NCI-H82 treated with DMSO at 0.1 percent for 48 hours (cell line): ENCODE data around the gene ARHGAP20.
"Not testable (repeated sequence)": the region's sequence is repeated elsewhere in the genome, so short reads cannot be mapped to it uniquely, and the experiment has no call there.

Experiments
- DNase-seq: peaks from one replicate; lab custom pipeline; 2025; ENCODE audit not compliant: unreplicated experiment; lab: John Stamatoyannopoulos, UW

ARHGAP20 gene

DNA sequence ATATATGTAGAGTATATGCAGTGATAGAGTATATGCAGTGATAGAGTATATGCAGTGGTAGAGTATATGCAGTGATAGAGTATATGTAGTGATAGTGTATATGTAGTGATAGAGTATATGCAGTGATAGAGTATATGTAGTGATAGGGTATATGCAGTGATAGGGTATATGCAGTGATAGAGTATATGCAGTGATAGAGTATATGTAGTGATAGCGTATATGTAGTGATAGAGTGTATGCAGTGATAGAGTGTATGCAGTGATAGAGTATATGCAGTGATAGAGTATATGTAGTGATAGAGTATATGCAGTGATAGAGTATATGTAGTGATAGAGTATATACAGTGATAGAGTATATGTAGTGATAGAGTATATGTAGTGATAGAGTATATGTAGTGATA is 92.9 kb downstream of the ARHGAP20 start:
- DNase-seq, result not testable (repeated sequence)

DNA sequence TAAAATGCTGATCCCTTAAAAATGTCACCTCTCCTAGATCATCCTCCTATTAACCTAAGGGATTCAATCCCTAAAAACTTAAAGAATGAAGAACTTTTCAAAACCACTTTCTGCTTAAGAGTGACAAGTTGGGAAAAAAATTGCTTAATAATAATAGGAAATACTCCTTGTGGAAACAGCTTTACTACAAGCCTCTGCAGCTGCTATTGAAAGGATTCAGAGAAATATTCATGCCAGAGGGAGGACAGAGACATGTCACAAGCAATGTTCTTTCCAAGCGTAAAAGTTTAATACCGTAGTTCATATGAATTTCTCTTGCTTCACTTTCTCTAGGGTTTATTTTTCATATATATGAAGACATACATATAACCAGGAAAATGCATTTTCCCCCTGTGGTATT is 98.2 kb downstream of the ARHGAP20 start:
- DNase-seq, result no peak

DNA sequence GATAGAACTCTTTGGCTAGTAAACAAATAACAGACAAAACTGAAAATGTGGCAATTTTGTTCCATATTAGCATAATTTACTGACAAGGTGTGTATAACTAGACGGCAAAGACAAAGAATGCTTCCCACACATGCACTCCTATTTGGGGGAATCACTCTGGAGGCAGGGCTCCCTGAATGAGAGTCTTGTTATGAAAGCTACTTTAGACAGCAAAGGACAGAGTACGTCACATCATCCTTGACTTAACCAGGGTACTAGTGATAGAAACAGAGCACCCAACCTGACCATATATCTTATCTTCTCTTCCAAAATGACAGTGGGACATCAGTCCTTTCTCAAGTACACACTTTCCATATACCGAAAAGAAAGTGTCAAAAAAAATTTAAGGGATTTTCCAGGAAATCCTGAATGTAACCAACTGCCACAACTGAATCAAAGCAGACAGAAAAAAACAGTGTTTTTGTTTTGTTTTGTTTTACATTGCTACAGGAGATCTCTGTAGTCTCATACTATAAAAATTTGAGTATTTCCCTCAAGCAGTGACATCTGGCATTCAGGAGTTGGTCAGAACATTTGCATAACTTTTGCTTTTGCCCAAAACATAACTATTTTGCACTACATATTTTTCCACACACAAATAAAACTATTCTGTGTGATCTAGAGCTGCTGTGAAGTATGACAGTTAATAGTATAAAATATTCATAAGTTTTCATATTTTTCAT is 98.9 kb downstream of the ARHGAP20 start:
- DNase-seq, result no peak

DNA sequence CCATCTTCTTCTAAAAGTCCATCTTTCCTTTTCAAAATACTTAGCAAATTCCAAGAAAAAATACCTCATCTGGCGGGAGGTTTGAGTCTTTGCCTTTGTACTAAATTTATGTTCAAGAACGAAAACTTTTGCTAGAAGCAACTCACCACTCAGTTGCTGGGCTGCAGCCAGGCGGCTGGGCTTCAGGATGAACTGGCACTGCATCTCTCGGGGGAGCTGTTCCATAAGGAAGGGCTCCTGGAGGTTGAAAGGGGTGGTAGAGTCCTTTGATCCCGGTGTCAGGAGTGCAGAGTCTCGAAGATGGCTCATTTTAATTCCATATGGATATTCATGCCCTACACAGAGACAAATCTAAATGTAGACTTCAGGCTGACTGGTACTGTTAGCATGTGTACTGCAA is 105.8 kb downstream of the ARHGAP20 start:
- DNase-seq, result no peak

DNA sequence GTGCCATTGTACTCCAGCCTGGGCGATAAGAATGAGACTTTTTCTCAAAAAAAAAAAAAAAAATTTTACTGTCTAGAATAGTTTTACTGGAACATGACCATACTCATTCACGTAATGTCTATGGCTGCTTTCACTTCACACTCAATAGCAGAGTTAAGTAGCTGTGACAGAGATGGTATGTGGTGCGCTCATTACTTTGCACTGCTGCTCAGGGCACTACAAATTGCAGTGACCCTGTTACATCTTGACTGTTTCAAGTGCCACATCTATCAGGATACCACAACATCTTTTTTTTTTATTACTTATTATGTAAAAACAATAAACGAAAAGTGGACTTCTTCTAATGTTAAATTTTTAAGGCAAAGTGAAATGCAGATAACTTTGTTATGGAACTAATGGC is 110.3 kb downstream of the ARHGAP20 start:
- no peak for DNase-seq

DNA sequence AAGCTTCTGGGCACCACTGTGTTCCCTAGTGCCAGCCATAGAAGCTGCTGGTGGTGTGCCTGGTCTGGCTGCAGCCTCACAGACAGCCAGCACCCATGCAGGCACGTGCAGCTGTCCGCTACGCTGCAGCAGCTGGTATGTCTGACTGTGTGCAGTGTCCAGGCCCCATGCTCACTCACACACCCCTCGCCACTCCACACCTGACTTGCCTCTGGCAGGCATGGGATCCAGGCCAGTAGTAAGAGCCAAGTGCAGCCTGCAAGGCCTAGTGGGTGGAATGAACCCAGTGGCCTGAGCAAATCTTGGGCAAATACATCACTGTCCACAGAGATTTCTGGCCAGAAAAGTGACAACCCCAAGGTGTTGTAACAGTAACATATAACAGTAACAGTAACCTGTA is 111.9 kb downstream of the ARHGAP20 start:
- DNase-seq, result no peak

DNA sequence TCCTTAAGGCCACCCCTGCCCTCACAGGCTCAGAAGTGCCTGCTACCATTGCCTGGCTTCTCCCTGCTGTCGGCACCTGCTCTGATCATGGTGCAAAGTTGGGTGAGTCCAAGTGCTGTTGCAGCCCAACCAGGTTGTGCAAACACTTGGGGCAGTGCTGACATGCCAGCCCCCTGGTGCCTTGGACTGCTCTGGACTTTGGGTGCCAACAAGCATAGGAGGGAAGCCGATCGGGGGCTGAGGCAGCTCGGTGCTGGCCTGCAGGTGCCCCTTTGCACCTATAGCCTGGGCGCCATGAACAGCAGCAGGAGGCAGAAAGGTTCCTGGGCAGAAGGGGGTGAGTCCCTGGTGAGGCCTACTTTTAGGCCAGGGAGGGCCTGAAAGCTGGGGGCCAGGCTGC is 113.0 kb downstream of the ARHGAP20 start:
- DNase-seq, result no peak

DNA sequence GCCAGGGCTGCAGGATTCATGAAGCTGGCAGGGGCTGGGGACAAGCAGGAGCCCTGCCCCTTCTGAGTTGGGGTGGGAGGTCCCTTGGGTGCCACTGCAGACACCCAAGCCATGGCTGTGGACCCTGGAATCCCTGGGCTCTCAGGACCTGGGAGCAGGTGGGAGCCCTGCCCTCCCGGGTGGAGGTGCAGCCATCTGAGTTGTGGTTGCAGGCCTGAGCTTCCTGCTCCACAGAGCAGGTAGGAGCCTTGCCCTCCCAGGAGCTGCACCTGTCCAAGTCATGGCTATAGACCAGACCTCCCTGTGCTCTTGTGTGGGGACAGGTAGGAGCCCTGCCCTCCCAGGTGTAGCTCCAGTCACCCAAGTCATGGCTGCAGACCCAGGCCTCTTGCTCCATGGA is 113.5 kb downstream of the ARHGAP20 start:
- no peak for DNase-seq

DNA sequence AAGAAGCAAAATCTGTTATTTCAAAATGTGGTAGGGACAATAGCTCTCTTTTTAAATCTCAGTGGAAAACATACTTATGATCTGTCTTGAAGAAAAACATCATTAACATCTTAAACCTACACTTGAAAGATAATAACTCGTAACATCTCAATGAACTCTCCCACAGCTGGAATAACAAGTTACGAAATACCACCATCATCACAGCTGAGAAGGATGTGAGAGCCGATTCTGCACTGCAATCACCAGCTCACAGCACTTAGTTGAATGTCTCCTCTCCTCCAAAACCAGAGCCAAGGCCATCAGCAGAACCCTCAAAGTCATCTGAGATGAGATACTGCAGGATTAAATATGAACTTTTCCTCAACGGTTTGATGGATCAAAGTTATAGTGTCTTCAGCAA is 124.3 kb downstream of the ARHGAP20 start:
- no peak for DNase-seq

DNA sequence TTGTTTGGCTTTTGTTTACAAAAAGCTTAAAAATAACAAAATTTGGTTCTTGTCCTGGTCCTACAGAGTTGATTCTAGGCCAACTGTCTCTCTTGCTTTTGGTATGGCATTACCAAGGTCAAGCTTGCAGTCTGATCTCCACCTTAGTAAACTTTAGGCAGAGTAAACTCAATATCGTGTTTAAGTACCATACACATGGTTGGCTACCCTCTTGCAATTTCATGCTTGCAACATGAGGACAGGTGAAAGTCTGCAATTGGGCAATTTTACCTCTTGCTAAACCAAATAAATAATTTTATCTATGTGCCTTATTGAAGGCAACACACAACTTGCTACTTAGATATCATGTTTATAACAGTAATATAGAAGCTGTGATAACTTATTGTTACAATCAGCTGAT is 125.1 kb downstream of the ARHGAP20 start:
- DNase-seq, result no peak

DNA sequence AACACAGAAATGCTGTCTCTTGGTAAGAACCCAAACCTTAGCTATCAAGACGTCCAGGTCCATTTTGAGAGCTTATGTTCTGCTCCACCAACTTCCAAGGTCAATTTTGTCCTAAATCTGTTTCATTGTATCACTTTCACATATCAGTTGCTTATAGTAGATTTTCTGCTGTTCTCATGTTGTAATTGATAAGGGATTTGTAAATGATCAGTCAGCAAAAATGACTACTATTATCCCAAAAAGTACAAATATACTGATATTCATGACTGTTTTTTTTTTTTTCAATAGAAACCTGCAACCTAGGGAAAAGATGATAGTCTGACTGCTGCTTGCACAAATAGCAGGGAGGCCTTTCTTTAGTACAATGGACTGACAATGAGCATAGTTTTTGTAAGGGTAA is 128.1 kb downstream of the ARHGAP20 start:
- DNase-seq, result no peak

DNA sequence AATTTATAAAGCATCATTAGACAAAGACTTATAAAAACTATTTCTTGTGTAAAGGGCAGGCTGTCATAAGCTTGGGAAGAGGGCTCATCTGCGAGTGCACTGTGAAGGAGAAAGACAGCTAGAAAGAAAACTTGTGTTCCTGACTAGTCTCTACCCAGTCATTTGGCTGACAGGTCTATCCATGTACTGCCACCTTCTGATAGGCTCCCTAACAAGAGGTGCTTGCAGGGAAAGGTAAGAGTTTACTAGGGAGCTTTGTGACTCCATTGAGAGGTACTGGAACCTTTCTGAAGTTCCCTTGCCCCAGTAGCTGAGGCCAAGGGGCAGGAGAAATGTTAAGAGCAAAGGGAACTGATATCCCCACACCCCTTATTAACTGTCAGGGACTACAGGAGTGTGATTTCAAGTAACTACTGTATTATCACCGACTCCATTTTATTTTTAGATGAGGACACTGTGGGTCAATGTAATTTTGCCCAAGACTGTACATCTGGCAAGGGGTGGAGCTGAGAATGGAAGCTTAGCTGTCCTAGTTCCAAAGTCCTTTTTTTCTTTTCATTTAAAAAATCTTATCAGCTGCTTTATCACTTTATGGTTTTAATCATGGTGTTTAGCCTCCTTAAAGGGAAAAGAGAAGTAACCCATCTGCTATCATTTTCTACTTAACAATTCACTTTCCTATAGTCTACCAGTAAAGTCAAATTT is 129.4 kb downstream of the ARHGAP20 start:
- DNase-seq, result no peak

DNA sequence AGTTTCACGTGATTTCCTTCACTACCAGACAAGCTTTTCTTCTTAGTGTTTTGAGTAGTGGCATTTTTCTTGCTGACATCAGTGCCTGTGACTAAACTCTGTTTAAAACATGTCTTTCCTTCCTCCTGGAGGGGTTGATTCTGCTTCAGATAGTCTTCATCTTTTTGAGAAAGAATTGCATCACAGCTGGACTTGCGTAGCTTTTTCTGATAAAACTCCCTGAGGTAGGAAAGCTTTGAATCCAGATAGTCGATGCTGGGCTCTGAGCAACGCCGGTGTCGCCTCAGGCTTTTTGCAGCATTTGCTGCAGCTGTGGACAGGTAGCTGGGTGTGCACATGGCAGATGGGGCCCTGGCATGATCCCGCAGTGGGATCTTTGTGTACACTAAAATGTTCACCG is 131.7 kb downstream of the ARHGAP20 start:
- DNase-seq, result no peak

DNA sequence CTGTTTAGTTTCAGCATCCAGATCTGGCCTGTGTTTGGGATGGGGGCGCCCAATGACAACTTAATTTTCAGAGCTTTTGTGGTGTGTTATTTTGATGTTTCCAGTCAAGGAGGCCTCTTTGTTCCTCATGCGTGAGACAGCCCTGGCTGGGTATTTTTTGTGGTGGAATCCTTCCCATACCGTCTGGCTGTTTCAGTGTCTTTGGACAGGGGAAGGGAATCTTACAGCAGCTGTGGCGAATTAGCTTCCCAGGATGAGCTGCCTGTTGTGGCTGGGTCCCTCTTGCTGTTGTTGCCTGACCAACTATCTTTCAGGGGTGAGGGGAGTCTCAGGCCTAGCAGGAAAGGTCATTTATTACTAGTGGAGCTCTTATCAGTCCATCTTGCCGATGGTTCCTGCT is 138.8 kb downstream of the ARHGAP20 start:
- no peak for DNase-seq

DNA sequence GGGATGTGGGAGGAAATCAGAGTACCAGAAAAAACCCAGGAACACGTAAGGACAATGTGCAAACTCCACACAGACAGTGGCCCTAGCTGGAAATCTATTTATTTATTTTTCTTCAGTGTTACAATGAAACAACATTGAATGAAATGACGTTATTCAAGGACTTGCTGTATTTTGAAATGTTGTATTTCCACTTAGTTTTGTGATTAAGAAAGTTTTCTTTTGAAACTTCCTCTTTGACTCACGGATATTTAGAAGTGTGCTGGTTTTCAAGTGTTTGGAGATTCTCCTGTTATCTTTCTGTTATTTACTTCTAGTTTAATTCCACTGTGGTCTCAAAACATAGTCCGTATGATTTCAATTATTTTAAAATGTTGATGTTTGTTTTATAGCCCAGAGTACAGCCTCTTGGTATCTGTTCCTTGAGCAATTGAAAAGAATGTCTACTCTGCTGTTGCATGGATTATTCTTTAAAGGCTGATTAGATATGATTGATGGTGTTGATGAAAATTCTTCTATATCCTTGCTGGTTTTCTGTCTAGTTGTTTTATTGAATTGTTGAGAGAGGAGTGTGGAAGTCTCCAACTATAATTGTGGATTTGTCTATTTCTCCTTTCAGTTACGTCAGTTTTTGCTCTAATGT is 141.0 kb downstream of the ARHGAP20 start:
- no peak for DNase-seq

DNA sequence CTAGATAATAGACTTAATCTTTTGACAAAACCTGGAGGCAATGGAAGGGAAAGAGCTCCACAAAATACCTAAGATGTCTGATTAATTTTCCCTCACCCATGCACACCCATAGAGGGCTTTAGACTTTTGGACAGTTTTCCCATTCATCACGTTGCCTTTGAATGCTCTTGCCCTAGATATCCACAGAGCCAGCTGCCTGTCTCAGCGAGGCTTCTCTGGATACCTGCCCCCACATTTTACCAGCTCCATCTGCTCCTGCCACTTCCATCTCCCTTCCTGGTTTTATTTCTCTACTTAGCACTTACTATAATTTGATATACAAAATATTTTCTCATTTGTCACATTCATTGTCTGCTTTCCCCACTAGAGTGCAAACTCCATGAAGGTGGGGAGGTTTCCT is 145.7 kb downstream of the ARHGAP20 start:
- no peak for DNase-seq

DNA sequence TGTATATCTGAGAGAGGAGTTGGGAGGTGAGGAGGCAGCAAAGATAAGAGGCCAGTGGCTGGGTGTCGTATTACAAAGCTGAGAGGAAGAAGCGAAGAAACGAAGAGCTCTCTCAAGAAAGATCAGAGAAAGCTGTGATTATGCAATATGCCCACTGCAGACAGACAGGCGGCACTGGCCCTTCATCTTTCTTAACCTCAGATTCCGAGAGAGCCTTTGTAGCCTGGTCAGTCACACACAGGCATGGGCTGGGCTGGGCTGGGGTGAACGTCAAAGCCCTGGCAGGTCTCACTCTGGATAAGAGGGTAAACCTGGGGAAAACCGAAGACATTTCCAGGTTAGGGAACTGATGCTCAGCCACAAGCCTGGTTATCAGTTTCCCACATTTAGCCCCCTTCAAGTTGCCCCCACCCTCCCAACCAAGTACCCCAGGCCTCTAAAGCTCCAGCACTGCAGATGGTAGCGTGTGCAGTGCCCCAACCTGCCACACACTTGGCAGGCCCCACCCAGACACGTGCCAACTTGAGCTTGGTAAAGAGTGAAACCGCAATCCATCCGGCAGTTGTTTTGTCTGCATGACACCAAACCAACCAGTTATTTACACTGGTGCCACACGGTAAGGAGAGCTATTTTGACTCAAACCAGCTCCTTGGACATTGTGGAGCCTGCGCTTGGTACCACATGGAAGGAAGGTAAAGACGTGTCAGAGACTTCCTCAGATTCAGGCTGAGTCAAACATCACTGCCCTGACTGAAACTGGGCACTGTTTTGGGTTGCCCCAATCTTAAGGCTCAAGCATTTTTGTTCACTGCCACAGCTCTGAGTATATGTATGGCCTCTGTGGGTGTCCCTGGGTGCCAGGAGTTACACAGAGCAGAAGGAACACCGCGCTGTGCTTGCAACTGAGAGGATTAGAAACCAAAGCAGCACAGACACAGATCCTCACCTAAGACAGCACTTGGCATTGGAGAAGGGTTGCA is 146.6 kb downstream of the ARHGAP20 start:
- no peak for DNase-seq

DNA sequence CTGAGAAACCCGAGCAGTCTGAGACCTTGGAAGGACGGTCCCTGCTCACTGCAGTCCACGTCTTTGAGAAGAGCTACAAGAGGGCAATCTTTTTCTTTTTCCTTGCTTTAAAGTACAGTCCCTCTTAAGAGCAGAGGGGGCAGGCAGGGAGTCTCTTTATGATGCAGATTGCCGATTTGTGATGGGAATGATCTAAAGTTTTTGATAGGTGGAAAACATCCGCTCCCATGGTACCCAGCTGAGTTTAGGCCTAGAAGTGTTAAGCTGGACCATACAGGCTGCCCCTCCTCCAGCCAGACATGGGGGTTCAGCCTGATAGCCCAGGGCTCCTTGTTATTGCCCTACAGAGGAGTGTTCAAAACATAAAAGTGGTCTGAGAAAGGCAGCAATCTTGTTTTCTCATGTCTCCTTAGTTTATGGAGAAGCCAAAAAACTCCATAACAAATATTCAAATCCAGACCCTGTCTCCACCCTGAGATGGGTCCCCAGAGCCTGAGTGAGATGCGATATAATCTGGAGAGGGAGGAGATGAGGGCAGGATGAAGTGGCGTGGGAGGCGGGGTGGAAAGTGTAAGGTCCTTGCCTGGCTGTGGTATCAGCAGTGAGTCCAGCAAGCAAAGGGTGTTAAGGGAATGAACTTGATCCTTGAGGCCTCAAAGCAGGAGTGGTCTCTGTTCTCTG is 147.4 kb downstream of the ARHGAP20 start:
- no peak for DNase-seq

DNA sequence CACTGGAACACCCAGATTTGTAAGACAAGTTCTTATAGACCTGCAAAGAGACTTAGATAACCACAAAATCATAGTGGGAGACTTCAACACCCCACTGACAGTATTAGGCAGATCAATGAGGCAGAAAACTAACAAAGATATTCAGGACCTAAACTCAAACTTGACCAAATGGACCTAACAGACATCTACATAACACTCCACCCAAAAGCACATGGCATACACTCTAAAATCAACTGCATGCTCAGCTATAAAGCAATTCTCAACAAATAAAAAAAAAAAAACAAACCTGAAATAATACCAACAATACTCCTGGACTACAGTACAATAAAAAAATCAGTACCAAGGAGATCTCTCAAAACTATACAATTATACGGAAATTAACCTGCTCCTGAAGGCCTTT is 167.5 kb downstream of the ARHGAP20 start:
- no peak for DNase-seq

DNA sequence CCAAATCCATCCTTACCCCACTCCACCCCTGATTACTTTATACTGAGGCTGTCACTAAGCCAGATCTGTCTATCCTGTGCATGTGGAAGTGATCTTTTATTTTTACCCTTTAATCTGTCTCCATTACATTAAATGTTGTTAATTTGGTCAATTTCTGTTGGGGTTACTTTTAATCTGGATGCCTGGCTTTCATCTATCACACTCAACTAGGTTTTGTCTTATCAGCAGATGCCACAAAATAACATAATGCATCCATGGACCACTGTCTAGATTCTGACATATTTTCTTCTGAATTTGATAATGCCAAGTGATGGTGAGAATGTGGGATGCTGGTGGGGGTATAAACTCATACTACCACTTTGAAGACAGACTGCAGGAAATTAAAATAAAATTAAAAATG is 174.1 kb downstream of the ARHGAP20 start:
- no peak for DNase-seq
